ENCODE measurements around the gene ARHGEF19.
A peak's percentile ranks its signal among the peaks of the same experiment; 100 is the strongest.

Gene ARHGEF19

DNA sequence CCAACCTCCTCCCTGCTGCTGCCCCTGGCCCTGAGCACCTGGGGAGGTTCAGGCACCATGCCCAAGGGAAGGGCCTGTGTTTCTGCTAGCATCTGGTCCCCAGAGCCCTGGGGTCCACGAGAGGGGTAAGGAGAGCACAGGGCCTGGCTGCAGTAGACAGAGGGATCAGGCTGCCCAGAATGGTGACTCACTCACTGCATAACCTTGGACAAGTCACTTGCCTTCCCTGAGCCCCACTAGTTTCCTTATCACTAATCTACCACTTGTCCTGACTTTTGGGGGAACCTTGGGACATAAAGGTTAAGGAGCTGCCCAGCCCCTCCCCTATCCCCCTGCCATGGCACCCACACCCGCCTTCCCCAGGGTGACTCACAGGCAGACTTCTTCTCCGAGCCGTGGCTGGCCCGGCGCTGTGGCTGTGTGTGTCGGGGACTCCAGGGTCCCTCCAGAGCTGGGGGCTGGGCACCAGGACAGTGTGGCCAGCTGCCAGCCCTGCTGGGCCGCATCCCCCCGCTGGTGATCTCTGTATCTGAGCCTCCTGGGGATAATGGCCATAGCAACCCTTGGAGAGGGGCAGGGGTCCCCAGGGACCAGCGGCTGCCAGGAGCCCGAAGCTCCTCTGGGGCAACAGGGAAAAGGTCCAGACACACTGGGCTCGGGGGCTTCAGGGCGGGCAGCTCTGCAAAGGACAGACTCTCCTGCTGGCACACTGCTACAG, 4.0 kb downstream of the ARHGEF19 start:
- Histone ChIP-seq H4K91ac (ENCODE audit: low read depth, low read length, poor library complexity) (no peak overlapping the region), H2BK12ac (ENCODE audit: low read length) (peak overlapping the region; percentile 87), H3K4me1 (ENCODE audit: control insufficient read depth in 2 of 2, insufficient read depth in 1 of 2, low read depth in 1 of 2, low read length in 2 of 2) (peaks cover 12 to 26% of the 10 kb centered on the region in 2 donors), H3K79me1 (ENCODE audit: low read depth, low read length) (peaks cover 3% of the 10 kb centered on the region), H3K14ac (ENCODE audit: low read length) (no peak overlapping the region), H3K27me3 (ENCODE audit: control insufficient read depth in 3 of 3, insufficient read depth in 3 of 3, low read depth in 1 of 3, low read length in 3 of 3) (peaks cover 0 to 9% (median 0%) of the 10 kb centered on the region in 3 experiments), H4K8ac (ENCODE audit: low read depth, low read length) (no peak overlapping the region), H3K18ac (ENCODE audit: low read length) (no peak overlapping the region), H3K27ac (replicated peaks; ENCODE audit: low read length) (no peak overlapping the region), H3K4me2 (ENCODE audit: insufficient read depth, low read length, poor library complexity, severe bottlenecking) (no peak overlapping the region), H2AFZ (ENCODE audit: low read length) (peak overlapping the region; percentile 21), H3K9me3 (replicated peaks in 1 of 2; ENCODE audit: control insufficient read depth in 2 of 2, insufficient read depth in 1 of 2, low read depth in 1 of 2, low read length in 2 of 2) (no peaks in the 10 kb centered on the region), H2BK5ac (ENCODE audit: low read length) (no peak overlapping the region), H3K23ac (ENCODE audit: low read depth, low read length, poor library complexity) (peak overlapping the region; percentile 51), H3K4me3 (ENCODE audit: low read length in 2 of 2) (no peak overlapping the region), H3K36me3 (replicated peaks in 1 of 2; ENCODE audit: control insufficient read depth in 2 of 2, insufficient read depth in 2 of 2, low read length in 2 of 2) (peaks cover 4% of the 10 kb centered on the region in 2 donors), H3K9ac (ENCODE audit: low read depth, low read length, poor library complexity) (no peak overlapping the region), H3K4ac (ENCODE audit: low read length) (no peak overlapping the region), H2BK120ac (ENCODE audit: low read depth, low read length) (peak overlapping the region; percentile 98), H2BK15ac (ENCODE audit: low read length) (peak overlapping the region; percentile 74), H2AK5ac (ENCODE audit: low read depth, low read length) (peak overlapping the region; percentile 68)
- no peak for DNase-seq (ENCODE audit: low spot score)
- no CpG with 5 or more reads among the region's 13 CpGs for WGBS, 2 donors (ENCODE audit: extremely low coverage in 2 of 2, insufficient read length in 2 of 2, insufficient replicate concordance in 1 of 2)

DNA sequence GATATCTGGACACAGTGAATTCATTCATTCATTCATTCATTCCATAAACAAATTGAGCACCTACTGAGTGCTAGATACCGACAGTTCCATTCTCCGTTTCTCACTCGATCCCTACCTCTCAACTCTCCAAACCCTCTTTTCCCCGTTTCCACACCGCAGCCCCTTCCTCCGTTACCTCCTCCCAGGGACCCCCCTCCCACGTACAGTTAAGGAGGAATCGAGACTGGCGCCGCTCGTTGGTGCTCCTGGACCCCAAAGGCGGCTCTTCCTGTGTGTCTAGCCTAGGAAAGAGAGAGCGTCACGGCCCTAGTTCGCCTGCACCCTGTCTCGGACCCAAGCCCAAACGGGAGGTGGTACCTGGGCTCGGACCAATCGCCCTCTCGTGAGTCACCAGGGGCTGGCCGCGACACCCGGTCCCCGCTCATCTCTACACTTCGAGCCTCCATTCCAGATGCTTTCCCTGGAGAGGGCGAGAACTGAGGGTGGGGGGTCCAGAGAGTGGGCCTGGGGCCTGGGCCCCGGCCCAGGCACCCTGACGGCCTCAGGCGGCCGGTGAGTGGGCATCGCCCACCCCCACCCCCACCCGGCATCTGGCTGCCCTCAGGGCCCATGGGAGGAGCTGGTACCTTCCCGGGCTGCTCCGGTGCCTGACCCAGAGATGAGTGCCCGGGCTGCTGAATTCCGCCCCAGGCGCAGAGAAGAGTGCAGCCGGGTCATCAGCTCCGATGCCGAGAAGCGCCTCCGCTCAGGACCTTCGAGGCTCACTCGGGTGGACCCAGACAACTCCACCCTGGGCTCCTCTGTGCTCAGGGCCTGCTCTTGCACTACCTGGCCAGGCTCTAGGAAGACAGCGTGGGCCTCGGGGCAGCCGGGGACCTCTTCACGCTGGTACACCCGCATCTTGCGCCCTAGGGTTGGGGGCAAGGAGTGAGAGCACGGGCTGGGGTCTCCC, 4.9 kb downstream of the ARHGEF19 start:
- Histone ChIP-seq H3K79me1 (ENCODE audit: low read depth, low read length) (peaks cover 3% of the 10 kb centered on the region), H4K91ac (ENCODE audit: low read depth, low read length, poor library complexity) (no peak overlapping the region), H2BK120ac (ENCODE audit: low read depth, low read length) (peak overlapping the region; percentile 98), H3K4me2 (ENCODE audit: insufficient read depth, low read length, poor library complexity, severe bottlenecking) (peak overlapping the region; percentile 59), H3K4me1 (ENCODE audit: control insufficient read depth in 2 of 2, insufficient read depth in 1 of 2, low read depth in 1 of 2, low read length in 2 of 2) (peaks cover 8 to 21% of the 10 kb centered on the region in 2 donors), H2BK5ac (ENCODE audit: low read length) (no peak overlapping the region), H3K23ac (ENCODE audit: low read depth, low read length, poor library complexity) (peak overlapping the region; percentile 87), H2BK15ac (ENCODE audit: low read length) (peak overlapping the region; percentile 74), H3K36me3 (replicated peaks in 1 of 2; ENCODE audit: control insufficient read depth in 2 of 2, insufficient read depth in 2 of 2, low read length in 2 of 2) (peaks cover 4% of the 10 kb centered on the region in 2 donors), H3K18ac (ENCODE audit: low read length) (peak overlapping the region; percentile 94), H3K4ac (ENCODE audit: low read length) (peak overlapping the region; percentile 26), H2AFZ (ENCODE audit: low read length) (peak overlapping the region; percentile 97), H2BK12ac (ENCODE audit: low read length) (peak overlapping the region; percentile 87), H3K14ac (ENCODE audit: low read length) (no peak overlapping the region), H3K27ac (replicated peaks; ENCODE audit: low read length) (peak overlapping the region; percentile 69), H3K27me3 (ENCODE audit: control insufficient read depth in 3 of 3, insufficient read depth in 3 of 3, low read depth in 1 of 3, low read length in 3 of 3) (peaks cover 0 to 6% (median 0%) of the 10 kb centered on the region in 3 experiments), H3K9me3 (replicated peaks in 1 of 2; ENCODE audit: control insufficient read depth in 2 of 2, insufficient read depth in 1 of 2, low read depth in 1 of 2, low read length in 2 of 2) (no peaks in the 10 kb centered on the region), H4K8ac (ENCODE audit: low read depth, low read length) (peak overlapping the region; percentile 78), H3K9ac (ENCODE audit: low read depth, low read length, poor library complexity) (no peak overlapping the region), H2AK5ac (ENCODE audit: low read depth, low read length) (peak overlapping the region; percentile 68), H3K4me3 (ENCODE audit: low read length in 2 of 2) (peak overlapping the region; percentile 46 to 77)
- no peak for DNase-seq (ENCODE audit: low spot score)
- no CpG with 5 or more reads among the region's 51 CpGs for WGBS, 2 donors (ENCODE audit: extremely low coverage in 2 of 2, insufficient read length in 2 of 2, insufficient replicate concordance in 1 of 2)

DNA sequence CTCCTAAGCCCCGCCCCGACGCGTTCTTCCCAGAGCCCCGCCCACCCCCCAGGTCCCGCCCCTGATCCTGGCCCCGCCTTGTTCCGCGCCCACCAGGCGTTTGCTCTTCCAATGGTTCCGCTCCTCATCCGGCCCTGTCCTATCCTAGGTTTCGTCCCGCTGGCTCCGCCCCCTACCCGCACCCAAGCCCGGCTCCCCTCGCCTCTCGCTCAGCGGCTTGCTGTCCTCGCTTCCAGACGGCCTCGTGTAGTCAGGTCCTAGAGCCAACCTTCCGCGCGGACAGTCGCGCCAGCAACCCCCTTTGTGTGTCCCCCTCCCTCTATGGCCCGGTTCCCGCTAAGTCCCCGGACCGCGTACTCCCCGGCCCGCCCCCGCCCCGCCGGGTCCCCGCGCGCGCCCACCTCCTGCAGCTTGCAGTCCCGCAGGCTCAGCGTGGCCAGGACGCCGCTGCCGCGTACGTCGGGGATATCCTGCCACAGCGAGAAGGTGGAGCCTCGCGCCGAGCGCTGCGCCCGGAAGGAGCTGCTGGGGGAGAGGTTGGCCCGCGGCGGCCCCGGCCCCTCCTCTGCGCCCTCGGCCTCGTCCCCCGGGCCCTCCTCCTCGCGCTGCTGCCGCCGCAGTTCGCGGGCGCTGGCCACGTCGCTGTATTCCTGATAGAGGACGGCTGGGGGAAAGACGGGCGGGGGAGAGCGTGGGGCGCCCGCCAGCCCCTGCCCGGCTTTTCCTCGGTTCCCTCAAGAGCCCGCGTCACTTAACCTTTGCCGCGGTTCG, 5.7 kb downstream of the ARHGEF19 start:
- Histone ChIP-seq H2BK15ac (ENCODE audit: low read length) (peak overlapping the region; percentile 44), H4K91ac (ENCODE audit: low read depth, low read length, poor library complexity) (no peak overlapping the region), H3K79me1 (ENCODE audit: low read depth, low read length) (peaks cover under 1% of the 10 kb centered on the region), H4K8ac (ENCODE audit: low read depth, low read length) (no peak overlapping the region), H3K36me3 (replicated peaks in 1 of 2; ENCODE audit: control insufficient read depth in 2 of 2, insufficient read depth in 2 of 2, low read length in 2 of 2) (peaks cover 4% of the 10 kb centered on the region in 2 donors), H3K4ac (ENCODE audit: low read length) (no peak overlapping the region), H2AFZ (ENCODE audit: low read length) (peak overlapping the region; percentile 97), H3K14ac (ENCODE audit: low read length) (no peak overlapping the region), H3K9ac (ENCODE audit: low read depth, low read length, poor library complexity) (peak overlapping the region; percentile 77), H3K27ac (replicated peaks; ENCODE audit: low read length) (peak overlapping the region; percentile 69), H2BK5ac (ENCODE audit: low read length) (no peak overlapping the region), H3K23ac (ENCODE audit: low read depth, low read length, poor library complexity) (peak overlapping the region; percentile 87), H3K4me3 (ENCODE audit: low read length in 2 of 2) (peak overlapping the region; percentile 52 to 77), H3K18ac (ENCODE audit: low read length) (peak overlapping the region; percentile 94), H2BK12ac (ENCODE audit: low read length) (no peak overlapping the region), H2BK120ac (ENCODE audit: low read depth, low read length) (no peak overlapping the region), H3K9me3 (replicated peaks in 1 of 2; ENCODE audit: control insufficient read depth in 2 of 2, insufficient read depth in 1 of 2, low read depth in 1 of 2, low read length in 2 of 2) (no peaks in the 10 kb centered on the region), H2AK5ac (ENCODE audit: low read depth, low read length) (peak overlapping the region; percentile 68), H3K4me1 (ENCODE audit: control insufficient read depth in 2 of 2, insufficient read depth in 1 of 2, low read depth in 1 of 2, low read length in 2 of 2) (peaks cover 2 to 14% of the 10 kb centered on the region in 2 donors), H3K4me2 (ENCODE audit: insufficient read depth, low read length, poor library complexity, severe bottlenecking) (peak overlapping the region; percentile 59), H3K27me3 (ENCODE audit: control insufficient read depth in 3 of 3, insufficient read depth in 3 of 3, low read depth in 1 of 3, low read length in 3 of 3) (peaks cover 0 to 6% (median 0%) of the 10 kb centered on the region in 3 experiments)
- WGBS, 2 donors (ENCODE audit: extremely low coverage in 2 of 2, insufficient read length in 2 of 2, insufficient replicate concordance in 1 of 2), result no CpG with 5 or more reads among the region's 87 CpGs
- peak; percentile 97 for DNase-seq (ENCODE audit: low spot score)

Data from neuronal stem cell (in vitro differentiated cells).